Pancreas (tissue), 10 donors: Measurements from ENCODE around the gene ZNF200. TPM values are rescaled to one million over a fixed set of nuclear protein-coding genes. Genes with fewer than 3 reads are reported as not detected.
"Not testable (repeated sequence)": the region's sequence is repeated elsewhere in the genome, so short reads cannot be mapped to it uniquely, and the experiment has no call there.

ENCODE experiments used
- ATAC-seq, 4 donors: fragments of 200-7000 bp; cut with Tn5 transposase; one replicate each; pipeline versions ENCODE4 v1.8.0 to v1.9.1; 2020; ENCODE audit warnings: mild to moderate bottlenecking in 4 of 4, moderate library complexity in 4 of 4
- DNase-seq, 6 donors: peaks; one replicate each; pipeline ENCODE4 v3.0.0-alpha.2; 2020
- FAIRE-seq: peaks from 2 replicates; lab custom pipeline; 2012; peaks lifted over from hg19 to GRCh38; lab: Jason Lieb, UNC
- H3K27ac ChIP-seq, 4 donors: fragments of 200-600 bp; sonication (generic); 1 replicate in 3 of 4; 2 replicates in 1 of 4; pipeline versions ENCODE4 v1.5.0 to v1.8.0; 2020
- H3K27me3 ChIP-seq, 4 donors: fragments of 200-600 bp; one replicate each; pipeline ENCODE4 v1.8.0; 2021
- H3K36me3 ChIP-seq, 3 donors: fragments of 200-600 bp; sonication (generic) in 1 of 3; one replicate each; pipeline versions ENCODE4 v1.5.0 to v1.8.0; 2020 to 2021
- H3K4me1 ChIP-seq, 3 donors: fragments of 200-600 bp; one replicate each; pipeline ENCODE4 v1.8.0; 2021
- H3K4me3 ChIP-seq, 4 donors: fragments of 200-600 bp; sonication (generic) in 2 of 4; one replicate each; pipeline versions ENCODE4 v1.5.0 to v1.8.0; 2020 to 2021
- H3K9me3 ChIP-seq, 4 donors: fragments of 200-600 bp; one replicate each; pipeline ENCODE4 v1.8.0; 2021
- WGBS, 2 donors: extraction: QIAGEN DNeasy Blood & Tissue Kit; methylation state at CpG; one replicate each; pipeline ENCODE4 v1.1.7; 2013; 5-methylcytosine and 5-hydroxymethylcytosine counted together
- intact Hi-C, 3 donors: fragments of 100-400 bp; cut with DNase I; formaldehyde crosslinking; loops; one replicate each; pipeline versions ENCODE4 v1.11.1 to v1.14.2; 2022
- polyA plus RNA-seq, 2 donors: library from polyadenylated mRNA; stranded (reverse); fragments of 200-250 nt; gene quantifications; one replicate each; pipeline ENCODE4 v1.2.3, GENCODE V29; 2013
- total RNA-seq, 6 donors: library from RNA; stranded (reverse); fragmentation: NEBNext Ultra II Directional in 4 of 6; extraction: Animal tissue kit (Norgen Biotek cat#: 25700) in 4 of 6; gene quantifications; one replicate each; pipeline versions ENCODE4 v1.2.1 to v1.2.4, GENCODE V29; 2021 to 2023
- TF ChIP-seq, protein P1 (sequence below), 4 donors: fragments of 200-600 bp; sonication (generic) in 3 of 4; IDR thresholded peaks; one replicate each; pipeline versions ENCODE4 v1.5.0 to v1.8.0; 2021; ENCODE audit warnings: antibody characterized with exemption in 4 of 4
- donor health status: healthy with polysubstance abuse.
- donor health status: DM: no; HTN: no; CAD: no; lungs with moderate emphysema.
- donor health status: DM: no; HTN: no; CAD: no.
- donor health status: control.
- donor health status: control.
- donor health status: Bipolar disorder and iron deficiency.
- donor health status: DM: yes; HTN: yes; CAD: no.
- donor health status: DM: no; HTN: no; CAD: no.
- donor health status: DM: no; HTN: no; CAD: no.
- donor health status: DM: yes; HTN: yes; CAD: no.

The ZNF200 gene
- total and polyA plus RNA-seq, 8 donors: 1.5 to 3.7 (median 2.6) TPM

DNA sequence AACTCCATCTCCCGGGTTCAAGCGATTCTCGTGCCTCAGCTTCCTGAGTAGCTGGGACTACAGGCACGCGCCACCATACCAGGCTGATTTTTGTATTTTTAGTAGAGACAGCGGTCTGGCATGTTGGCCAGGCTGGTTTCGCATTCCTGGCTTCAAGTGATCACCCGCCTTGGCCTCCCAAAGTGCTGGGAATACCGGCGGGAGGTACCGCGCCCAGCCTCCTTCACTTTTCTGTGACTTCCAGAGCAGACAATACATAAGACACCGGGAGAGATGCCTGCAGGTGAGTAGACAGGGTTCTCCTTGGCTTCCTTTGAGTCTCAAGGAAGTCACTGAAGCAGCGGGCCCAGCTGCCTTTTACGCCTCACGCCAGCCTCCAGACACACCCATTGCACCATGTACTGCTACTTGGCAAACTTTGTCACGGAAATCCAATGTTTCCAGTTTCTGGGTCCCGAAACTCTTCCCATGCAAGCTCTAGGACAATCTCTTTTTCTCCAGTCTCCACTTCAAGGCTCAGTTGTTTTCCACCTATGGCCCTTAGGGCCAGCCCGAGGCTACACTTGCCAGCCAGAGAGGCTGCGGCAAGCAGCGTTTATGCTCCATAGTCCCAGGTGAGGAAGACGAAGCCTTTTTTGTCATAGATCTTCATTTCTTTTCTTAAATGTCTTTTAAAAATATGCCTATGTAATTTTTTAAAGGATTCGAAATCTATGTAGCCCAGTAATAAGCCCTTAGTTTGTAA, 47.8 kb downstream of the ZNF200 start:
- intact Hi-C loops: no loop called here
- no peak for ATAC-seq
- Histone ChIP-seq H3K36me3 (no peaks in the 10 kb centered on the region), H3K27me3 (peaks cover 0 to 78% (median 22%) of the 10 kb centered on the region in 4 donors), H3K9me3 (no peaks in the 10 kb centered on the region), H3K4me1 (peaks cover 0 to 14% (median 0%) of the 10 kb centered on the region in 3 donors), H3K27ac (no peak overlapping the region), H3K4me3 (no peak overlapping the region)
- no peak for DNase-seq
- 72 to 76% methylated on average over 23 of the region's 23 CpGs for WGBS, 2 donors
- TF ChIP-seq, protein P1, sequence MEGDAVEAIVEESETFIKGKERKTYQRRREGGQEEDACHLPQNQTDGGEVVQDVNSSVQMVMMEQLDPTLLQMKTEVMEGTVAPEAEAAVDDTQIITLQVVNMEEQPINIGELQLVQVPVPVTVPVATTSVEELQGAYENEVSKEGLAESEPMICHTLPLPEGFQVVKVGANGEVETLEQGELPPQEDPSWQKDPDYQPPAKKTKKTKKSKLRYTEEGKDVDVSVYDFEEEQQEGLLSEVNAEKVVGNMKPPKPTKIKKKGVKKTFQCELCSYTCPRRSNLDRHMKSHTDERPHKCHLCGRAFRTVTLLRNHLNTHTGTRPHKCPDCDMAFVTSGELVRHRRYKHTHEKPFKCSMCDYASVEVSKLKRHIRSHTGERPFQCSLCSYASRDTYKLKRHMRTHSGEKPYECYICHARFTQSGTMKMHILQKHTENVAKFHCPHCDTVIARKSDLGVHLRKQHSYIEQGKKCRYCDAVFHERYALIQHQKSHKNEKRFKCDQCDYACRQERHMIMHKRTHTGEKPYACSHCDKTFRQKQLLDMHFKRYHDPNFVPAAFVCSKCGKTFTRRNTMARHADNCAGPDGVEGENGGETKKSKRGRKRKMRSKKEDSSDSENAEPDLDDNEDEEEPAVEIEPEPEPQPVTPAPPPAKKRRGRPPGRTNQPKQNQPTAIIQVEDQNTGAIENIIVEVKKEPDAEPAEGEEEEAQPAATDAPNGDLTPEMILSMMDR (IDR thresholded peaks at IDR 0.05): no peak
- no peak for FAIRE-seq

DNA sequence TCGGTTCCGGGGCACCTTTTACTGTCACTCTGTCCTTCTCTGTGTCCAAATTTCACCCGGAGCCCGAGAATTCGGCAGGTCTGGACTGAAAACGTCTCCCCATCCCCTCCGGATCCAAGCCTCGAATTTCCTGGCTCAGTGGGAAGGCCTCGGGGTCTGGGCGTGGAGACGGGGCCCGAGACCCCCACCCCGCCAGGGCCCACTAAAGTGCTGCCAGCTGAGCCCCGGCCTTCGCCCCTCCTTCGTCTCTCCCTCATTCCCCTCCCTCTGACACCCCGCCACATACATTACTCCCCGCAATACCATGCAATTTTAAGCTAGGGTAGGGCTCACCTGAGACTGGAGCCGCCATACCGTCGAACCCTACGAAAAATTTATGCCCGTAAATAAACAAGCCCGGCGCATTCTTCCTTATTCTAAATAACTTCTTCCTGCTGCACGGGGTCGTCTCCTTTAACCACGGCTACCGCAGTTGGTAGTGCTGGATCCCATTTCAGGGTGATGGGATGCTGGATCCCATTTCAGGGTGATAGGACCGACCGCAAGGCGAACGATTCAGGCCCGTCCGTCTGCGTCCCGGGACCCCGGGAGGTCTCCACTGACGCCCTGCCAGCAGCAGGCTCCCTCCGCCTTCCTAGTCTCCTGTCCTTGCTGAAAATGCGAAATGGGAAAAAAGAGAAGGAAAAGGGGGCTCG, 51.4 kb downstream of the ZNF200 start:
- H3K9me3 ChIP-seq: no peaks in the 10 kb centered on the region
- intact Hi-C loops: no loop called here
- FAIRE-seq (no peak), DNase-seq (no peak), ATAC-seq (peak in 1 of 4 donors; percentile 8)
- H3K36me3 ChIP-seq: no peaks in the 10 kb centered on the region
- H3K27me3 ChIP-seq: peaks cover 0 to 45% (median 9%) of the 10 kb centered on the region in 4 donors
- 6 to 7% methylated on average over 40 to 41 of the region's 42 CpGs for WGBS, 2 donors
- peaks cover 0 to 9% (median 0%) of the 10 kb centered on the region in 3 donors for H3K4me1 ChIP-seq
- TF ChIP-seq, protein P1 (IDR thresholded peaks at IDR 0.05): peak in 1 of 4 donors; percentile 16
- no peak overlapping the region for H3K27ac ChIP-seq
- peak overlapping the region in 2 of 4 donors; percentile 26 to 47 for H3K4me3 ChIP-seq

DNA sequence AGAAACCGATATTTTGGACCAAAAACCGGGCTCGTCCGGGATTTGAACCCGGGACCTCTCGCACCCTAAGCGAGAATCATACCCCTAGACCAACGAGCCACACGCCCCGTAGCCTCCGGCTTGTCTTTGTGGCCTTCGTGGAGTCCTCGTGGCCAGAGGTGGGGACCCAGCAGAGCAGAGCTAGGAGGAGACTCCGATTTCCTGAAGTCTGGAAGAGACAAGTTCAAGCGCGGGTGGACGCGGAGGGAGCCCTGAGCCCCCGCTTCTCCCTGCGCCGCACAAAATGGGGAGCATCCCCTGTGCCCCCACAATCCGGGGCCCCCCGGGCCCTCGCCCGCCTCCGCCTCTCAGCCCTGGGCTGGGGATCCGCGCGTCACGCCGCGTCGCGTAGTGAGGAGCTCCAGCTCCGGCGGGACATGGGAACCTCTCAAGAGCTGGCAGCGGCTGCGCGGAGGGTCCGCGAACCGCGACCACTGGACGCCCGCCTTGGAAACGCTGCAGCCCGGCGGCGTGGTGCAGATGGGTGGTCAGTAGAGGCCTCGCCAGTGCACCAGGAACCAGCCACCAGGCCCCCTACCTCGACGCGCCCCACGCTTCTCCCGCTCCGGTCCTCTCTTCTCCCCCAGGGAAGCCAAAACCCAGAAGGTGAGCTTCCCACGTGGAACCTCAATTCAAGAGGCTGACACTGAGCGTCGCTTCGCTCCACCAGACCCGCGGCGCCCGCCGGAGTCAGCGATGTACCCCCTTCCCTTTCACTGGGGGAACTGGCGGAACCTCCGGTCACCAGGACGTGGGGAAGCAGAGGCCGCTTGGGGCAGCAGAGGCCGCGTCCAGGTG, 52.1 kb downstream of the ZNF200 start:
- FAIRE-seq (no peak), ATAC-seq (peak; percentile 81 to 87 (median 84)), DNase-seq (peak in 3 of 6 donors; percentile 29 to 55 (median 30))
- Histone ChIP-seq H3K4me1 (peaks cover 0 to 9% (median 0%) of the 10 kb centered on the region in 3 donors), H3K36me3 (no peaks in the 10 kb centered on the region), H3K27ac (no peak overlapping the region), H3K27me3 (peaks cover 0 to 43% (median 7%) of the 10 kb centered on the region in 4 donors), H3K9me3 (no peaks in the 10 kb centered on the region), H3K4me3 (peak overlapping the region in 2 of 4 donors; percentile 26 to 47)
- intact Hi-C loops: no loop called here
- TF ChIP-seq, protein P1 (IDR thresholded peaks at IDR 0.05): peak in 2 of 4 donors; percentile 26 to 29
- WGBS, 2 donors: 2% methylated on average over 62 to 72 of the region's 72 CpGs

DNA sequence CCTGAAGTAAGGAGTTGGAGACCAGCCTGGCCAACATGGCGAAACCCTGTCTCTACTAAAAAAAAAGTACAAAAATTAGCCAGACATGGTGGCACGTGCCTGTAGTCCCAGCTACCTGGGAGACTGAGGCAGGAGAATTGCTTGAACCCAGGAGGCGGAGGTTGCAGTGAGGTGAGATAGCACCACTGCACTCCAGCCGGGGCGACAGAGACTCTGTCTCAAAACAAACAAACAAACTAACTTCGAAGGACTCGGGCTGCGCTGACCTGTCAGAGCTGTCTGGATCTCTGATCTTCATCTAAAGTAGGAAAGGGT, 52.7 kb downstream of the ZNF200 start:
- H3K4me1 ChIP-seq, H3K36me3 ChIP-seq, H3K27ac ChIP-seq, H3K4me3 ChIP-seq, H3K9me3 ChIP-seq, FAIRE-seq, DNase-seq, intact Hi-C loops, ATAC-seq: not testable (repeated sequence)
- WGBS, 2 donors: 28 to 34% methylated on average over 8 of the region's 8 CpGs
- H3K27me3 ChIP-seq: peaks cover 0 to 46% (median 7%) of the 10 kb centered on the region in 4 donors

DNA sequence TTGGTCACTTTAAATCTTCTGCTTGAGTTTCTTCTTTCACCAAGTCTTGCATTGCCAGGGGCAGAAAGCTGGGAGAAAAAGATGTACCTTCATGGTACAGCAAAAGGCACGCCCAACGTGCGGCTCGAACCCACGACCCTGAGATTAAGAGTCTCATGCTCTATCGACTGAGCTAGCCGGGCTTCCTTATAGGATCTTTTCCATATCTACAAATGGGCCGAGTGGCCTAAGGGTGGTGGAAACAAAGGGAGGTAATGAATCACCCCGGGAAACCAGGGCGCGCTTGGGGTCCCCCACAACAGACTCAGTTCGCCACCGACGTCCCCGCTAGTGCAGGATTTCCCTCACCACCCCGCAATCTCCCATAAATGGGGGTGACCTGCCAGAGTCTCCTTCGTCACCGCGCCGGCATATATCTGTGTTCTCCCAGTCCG, 54.5 kb downstream of the ZNF200 start:
- no peaks in the 10 kb centered on the region for H3K36me3 ChIP-seq
- H3K27ac ChIP-seq: no peak overlapping the region
- peaks cover 0 to 52% (median 7%) of the 10 kb centered on the region in 4 donors for H3K27me3 ChIP-seq
- 22 to 42% methylated on average over 21 of the region's 21 CpGs for WGBS, 2 donors
- ATAC-seq (no peak), DNase-seq (no peak), FAIRE-seq (no peak)
- no peaks in the 10 kb centered on the region for H3K9me3 ChIP-seq
- TF ChIP-seq, protein P1 (IDR thresholded peaks at IDR 0.05): no peak
- peaks cover 0 to 9% (median 0%) of the 10 kb centered on the region in 3 donors for H3K4me1 ChIP-seq
- H3K4me3 ChIP-seq: no peak overlapping the region
- intact Hi-C loops: no loop called here
